ENCODE data around the gene SCN11A. TPM values are rescaled to one million over a fixed set of nuclear protein-coding genes. Genes with fewer than 3 reads are reported as not detected.

The SCN11A gene
- 0.46 TPM for total RNA-seq

GRCh38 chr3:39051649-39052561, at the start of gene SCN11A, which contains the start of gene WDR48:
Gene SCN11A, minus strand, starts transcription at chr3:39051944. Its CDS starts 101,582 bp downstream, at chr3:38950362.
Gene WDR48, plus strand, starts transcription at chr3:39052016. Its CDS starts 10 bp downstream, at chr3:39052026.

Small RNAs within 50 kb of the gene (small RNA-seq; reads per million reads assigned to genes)
- not detected for gene RNU6-1227P

Other genes with a start within 250 kb of the SCN11A start
- gene SCN10A, start 235.7 kb downstream of the SCN11A start, total RNA-seq = not detected
- gene WDR48, start 72 bp upstream of the SCN11A start, total RNA-seq = 84.7 TPM
- gene GORASP1, start 55.7 kb upstream of the SCN11A start, total RNA-seq = 40.8 TPM
- 3.2 TPM for gene TTC21A, start 55.7 kb upstream of the SCN11A start, total RNA-seq
- gene CSRNP1, start 101.6 kb upstream of the SCN11A start, total RNA-seq = 6.9 TPM
- gene XIRP1, start 140.7 kb upstream of the SCN11A start, total RNA-seq = under 0.01 TPM
- 28.8 TPM for gene CX3CR1, start 228.1 kb upstream of the SCN11A start, total RNA-seq